DOHH2 (cell line): ENCODE measurements around the gene GSAP.

Experiments used
- H3F3A ChIP-seq: fragments of 200-600 bp; sonication (generic), shearing (Covaris generic); 2 replicates; pipeline ENCODE4 v1.6.0; 2016; ENCODE audit warnings: antibody characterized with exemption, mild to moderate bottlenecking; ENCODE audit not compliant: control insufficient read depth, insufficient read depth
- H3K27ac ChIP-seq: fragments of 200-600 bp; sonication (generic); 2 replicates; pipeline ENCODE4 v1.5.1; 2014; ENCODE audit warnings: low read depth, mild to moderate bottlenecking, low read length, moderate library complexity
- H3K27me3 ChIP-seq: fragments of 200-600 bp; sonication (generic); 2 replicates; pipeline ENCODE4 v1.6.1; 2014; ENCODE audit warnings: mild to moderate bottlenecking, low read length, mixed read lengths; ENCODE audit not compliant: control insufficient read depth
- H3K36me3 ChIP-seq: fragments of 200-600 bp; sonication (generic); 2 replicates; pipeline ENCODE4 v1.6.1; 2014; ENCODE audit warnings: mild to moderate bottlenecking, low read length, moderate library complexity, mixed read lengths; ENCODE audit not compliant: control insufficient read depth
- H3K4me1 ChIP-seq: fragments of 200-600 bp; sonication (generic); 2 replicates; pipeline ENCODE4 v1.6.1; 2014; ENCODE audit warnings: mild to moderate bottlenecking, low read length, mixed read lengths; ENCODE audit not compliant: control insufficient read depth
- H3K4me2 ChIP-seq: fragments of 200-600 bp; sonication (generic); 2 replicates; pipeline ENCODE4 v1.6.0; 2014; ENCODE audit warnings: mild to moderate bottlenecking, low read length, moderate library complexity
- H3K4me3 ChIP-seq: fragments of 200-600 bp; sonication (generic); 2 replicates; pipeline ENCODE4 v1.5.1; 2014; ENCODE audit warnings: mild to moderate bottlenecking, low read length, mixed read lengths
- H3K79me2 ChIP-seq: fragments of 200-600 bp; sonication (generic); 2 replicates; pipeline ENCODE4 v1.6.1; 2014; ENCODE audit warnings: mild to moderate bottlenecking, low read length, mixed read lengths; ENCODE audit not compliant: control insufficient read depth
- H3K9me2 ChIP-seq: fragments of 200-600 bp; sonication (generic); replicated peaks from 2 replicates; pipeline ENCODE4 v1.6.1; 2014; ENCODE audit warnings: mild to moderate bottlenecking, low read length, mixed read lengths; ENCODE audit not compliant: control insufficient read depth
- H3K9me3 ChIP-seq: fragments of 200-600 bp; sonication (generic); 2 replicates; pipeline ENCODE4 v1.6.1; 2014; ENCODE audit warnings: antibody characterized with exemption, low read length, mixed read lengths; ENCODE audit not compliant: control insufficient read depth, insufficient read depth
- H4K20me1 ChIP-seq: fragments of 200-600 bp; sonication (generic); 2 replicates; pipeline ENCODE4 v1.6.0; 2014; ENCODE audit warnings: low read depth, mild to moderate bottlenecking, antibody characterized with exemption, low read length, moderate library complexity; ENCODE audit not compliant: control insufficient read depth, insufficient read depth
- EZH2phosphoT487 ChIP-seq: fragments of 200-600 bp; sonication (generic); IDR thresholded peaks from 2 replicates; pipeline ENCODE4 v1.6.1; 2017; ENCODE audit warnings: borderline replicate concordance, mild to moderate bottlenecking, antibody characterized with exemption, low read length, moderate library complexity, mixed read lengths
- TF ChIP-seq, protein P1 (sequence below): fragments of 200-600 bp; sonication (generic); IDR thresholded peaks from one replicate; pipeline ENCODE4 v1.5.1; 2014; ENCODE audit warnings: antibody characterized with exemption, mild to moderate bottlenecking, low read depth, low read length; ENCODE audit not compliant: poor library complexity, severe bottlenecking

Gene GSAP

DNA sequence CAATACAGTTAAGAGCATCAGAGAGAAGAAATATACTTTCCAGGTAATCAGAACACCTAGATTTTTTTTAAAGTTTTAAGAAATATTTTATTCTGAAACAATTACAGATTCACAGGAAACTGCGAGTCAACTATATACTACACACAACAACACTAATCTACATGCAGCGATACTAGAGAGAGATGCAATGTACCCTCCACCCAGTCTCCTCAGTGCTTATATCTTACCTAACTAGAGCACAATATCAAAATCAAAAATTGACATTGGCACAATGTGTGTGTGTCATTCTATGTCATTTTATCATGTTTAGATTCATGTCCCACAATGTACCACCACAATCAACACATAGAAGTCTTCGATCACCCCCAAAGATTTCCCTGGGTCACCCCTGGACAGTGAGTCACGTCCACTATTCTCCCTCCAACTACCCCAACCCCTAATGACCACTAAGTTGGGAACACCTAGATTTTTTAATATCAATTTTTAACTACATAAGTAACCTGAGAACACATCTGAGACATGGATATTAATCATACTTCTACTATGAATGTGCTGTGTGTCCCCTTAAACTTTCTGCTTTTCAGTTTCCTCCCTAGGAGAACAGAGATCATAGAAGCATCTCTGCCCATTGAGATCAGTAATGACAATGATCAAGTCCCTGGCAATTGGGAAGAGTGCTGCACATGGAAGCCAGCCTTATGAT is 86.5 kb downstream of the GSAP start:
- Histone ChIP-seq H4K20me1 (no peaks in the 10 kb centered on the region), H3K4me1 (peaks cover 4% of the 10 kb centered on the region), H3K4me2 (no peak overlapping the region)

GRCh38 chr7:77328669-77329068 is 87.5 kb downstream of the GSAP start:
- Histone ChIP-seq H3K79me2 (no peaks in the 10 kb centered on the region), H3K4me2 (no peak overlapping the region), H3K4me3 (no peak overlapping the region), H3F3A (no peaks in the 10 kb centered on the region), H3K9me2 (no peaks in the 10 kb centered on the region), H3K27me3 (peaks cover 48% of the 10 kb centered on the region), H3K36me3 (no peaks in the 10 kb centered on the region), H3K27ac (no peak overlapping the region), H3K4me1 (peaks cover 4% of the 10 kb centered on the region), H3K9me3 (no peaks in the 10 kb centered on the region), H4K20me1 (no peaks in the 10 kb centered on the region)
- TF ChIP-seq EZH2phosphoT487 = no peak
- TF ChIP-seq, protein P1, sequence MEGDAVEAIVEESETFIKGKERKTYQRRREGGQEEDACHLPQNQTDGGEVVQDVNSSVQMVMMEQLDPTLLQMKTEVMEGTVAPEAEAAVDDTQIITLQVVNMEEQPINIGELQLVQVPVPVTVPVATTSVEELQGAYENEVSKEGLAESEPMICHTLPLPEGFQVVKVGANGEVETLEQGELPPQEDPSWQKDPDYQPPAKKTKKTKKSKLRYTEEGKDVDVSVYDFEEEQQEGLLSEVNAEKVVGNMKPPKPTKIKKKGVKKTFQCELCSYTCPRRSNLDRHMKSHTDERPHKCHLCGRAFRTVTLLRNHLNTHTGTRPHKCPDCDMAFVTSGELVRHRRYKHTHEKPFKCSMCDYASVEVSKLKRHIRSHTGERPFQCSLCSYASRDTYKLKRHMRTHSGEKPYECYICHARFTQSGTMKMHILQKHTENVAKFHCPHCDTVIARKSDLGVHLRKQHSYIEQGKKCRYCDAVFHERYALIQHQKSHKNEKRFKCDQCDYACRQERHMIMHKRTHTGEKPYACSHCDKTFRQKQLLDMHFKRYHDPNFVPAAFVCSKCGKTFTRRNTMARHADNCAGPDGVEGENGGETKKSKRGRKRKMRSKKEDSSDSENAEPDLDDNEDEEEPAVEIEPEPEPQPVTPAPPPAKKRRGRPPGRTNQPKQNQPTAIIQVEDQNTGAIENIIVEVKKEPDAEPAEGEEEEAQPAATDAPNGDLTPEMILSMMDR = no peak

More for the DNA sequence above, 86.5 kb downstream of the GSAP start:
- Histone ChIP-seq H3K27ac (no peak overlapping the region), H3K9me3 (no peaks in the 10 kb centered on the region), H3F3A (no peaks in the 10 kb centered on the region), H3K4me3 (no peak overlapping the region), H3K36me3 (no peaks in the 10 kb centered on the region), H3K9me2 (no peaks in the 10 kb centered on the region), H3K79me2 (no peaks in the 10 kb centered on the region), H3K27me3 (peaks cover 48% of the 10 kb centered on the region)
- TF ChIP-seq, protein P1 = no peak
- no peak for TF ChIP-seq EZH2phosphoT487

- peaks cover 42% of the 10 kb centered on the region for H3K27me3 ChIP-seq
- H3K4me1 ChIP-seq = peaks cover 4% of the 10 kb centered on the region
- no peaks in the 10 kb centered on the region for H3K79me2 ChIP-seq
- H3K9me2 ChIP-seq = no peaks in the 10 kb centered on the region
- no peaks in the 10 kb centered on the region for H3F3A ChIP-seq
- no peaks in the 10 kb centered on the region for H4K20me1 ChIP-seq
- H3K9me3 ChIP-seq = no peaks in the 10 kb centered on the region
- no peak overlapping the region for H3K27ac ChIP-seq
- TF ChIP-seq, protein P1 = no peak
- TF ChIP-seq EZH2phosphoT487 = no peak
- H3K36me3 ChIP-seq = no peaks in the 10 kb centered on the region
- H3K4me3 ChIP-seq = no peak overlapping the region
- H3K4me2 ChIP-seq = no peak overlapping the region
These were observed 88.1 kb downstream of the GSAP start for GRCh38 chr7:77327932-77328628.
